ENCODE measurements around the gene AHCYL1. TPM values are rescaled to one million over a fixed set of nuclear protein-coding genes. Genes with fewer than 3 reads are reported as not detected.
A peak's percentile ranks its signal among the peaks of the same experiment; 100 is the strongest.

Gene AHCYL1
- total RNA-seq, 2 donors from 2014 or later, result 47.5 to 51.5 TPM

DNA sequence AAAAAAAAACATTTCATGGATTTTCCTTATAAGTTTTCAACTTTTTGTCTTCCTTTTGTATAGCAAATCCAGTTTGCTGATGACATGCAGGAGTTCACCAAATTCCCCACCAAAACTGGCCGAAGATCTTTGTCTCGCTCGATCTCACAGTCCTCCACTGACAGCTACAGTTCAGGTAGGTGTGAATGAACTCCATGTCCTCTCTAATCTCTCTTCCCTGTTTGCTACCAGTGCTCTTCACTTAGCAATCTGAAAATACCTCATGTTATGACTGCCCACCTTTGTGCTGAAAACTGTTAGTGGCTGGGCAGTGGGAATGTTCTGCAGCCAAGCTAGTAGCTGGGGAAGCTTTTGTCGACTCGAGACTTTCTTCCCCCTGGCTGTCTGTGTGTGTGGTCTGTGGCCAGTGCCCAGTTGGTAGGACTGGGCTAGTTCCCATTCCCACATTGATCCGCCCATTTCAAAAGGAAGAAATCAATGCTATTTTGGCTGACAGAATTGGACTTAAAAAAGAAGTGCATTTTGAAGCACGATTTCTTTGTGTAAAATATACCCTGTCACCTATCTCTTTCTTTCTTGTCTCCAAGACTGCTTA lies 24.5 kb downstream of the AHCYL1 start:
- TF ChIP-seq POLR2A (IDR thresholded peaks at IDR 0.05) (no peak), POLR2AphosphoS5 (IDR thresholded peaks at IDR 0.05) (no peak)
- TF ChIP-seq, protein P1, sequence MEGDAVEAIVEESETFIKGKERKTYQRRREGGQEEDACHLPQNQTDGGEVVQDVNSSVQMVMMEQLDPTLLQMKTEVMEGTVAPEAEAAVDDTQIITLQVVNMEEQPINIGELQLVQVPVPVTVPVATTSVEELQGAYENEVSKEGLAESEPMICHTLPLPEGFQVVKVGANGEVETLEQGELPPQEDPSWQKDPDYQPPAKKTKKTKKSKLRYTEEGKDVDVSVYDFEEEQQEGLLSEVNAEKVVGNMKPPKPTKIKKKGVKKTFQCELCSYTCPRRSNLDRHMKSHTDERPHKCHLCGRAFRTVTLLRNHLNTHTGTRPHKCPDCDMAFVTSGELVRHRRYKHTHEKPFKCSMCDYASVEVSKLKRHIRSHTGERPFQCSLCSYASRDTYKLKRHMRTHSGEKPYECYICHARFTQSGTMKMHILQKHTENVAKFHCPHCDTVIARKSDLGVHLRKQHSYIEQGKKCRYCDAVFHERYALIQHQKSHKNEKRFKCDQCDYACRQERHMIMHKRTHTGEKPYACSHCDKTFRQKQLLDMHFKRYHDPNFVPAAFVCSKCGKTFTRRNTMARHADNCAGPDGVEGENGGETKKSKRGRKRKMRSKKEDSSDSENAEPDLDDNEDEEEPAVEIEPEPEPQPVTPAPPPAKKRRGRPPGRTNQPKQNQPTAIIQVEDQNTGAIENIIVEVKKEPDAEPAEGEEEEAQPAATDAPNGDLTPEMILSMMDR (IDR thresholded peaks at IDR 0.05), result no peak
- no peaks in the 10 kb centered on the region for H3K27me3 ChIP-seq (replicated peaks; ENCODE audit: insufficient read depth)
- no peaks in the 10 kb centered on the region for H3K9me3 ChIP-seq
- intact Hi-C loops (cut with DNase I), result no loop called here
- H3K4me3 ChIP-seq, result no peak overlapping the region
- H3K27ac ChIP-seq, result no peak overlapping the region
- WGBS, result 79% methylated on average over 7 of the region's 7 CpGs
- DNase-seq (ENCODE audit: low spot score), result no peak
- H3K4me1 ChIP-seq (replicated peaks), result peaks cover 8% of the 10 kb centered on the region
- peaks cover 0 to 5% of the 10 kb centered on the region in 2 donors for H3K36me3 ChIP-seq

- H3K4me3 ChIP-seq, result no peak overlapping the region
- H3K27me3 ChIP-seq (replicated peaks; ENCODE audit: insufficient read depth), result no peaks in the 10 kb centered on the region
- peaks cover 8% of the 10 kb centered on the region for H3K4me1 ChIP-seq (replicated peaks)
- TF ChIP-seq, protein P1 (IDR thresholded peaks at IDR 0.05), result peak in 3 of 4 experiments; percentile 31 to 71 (median 65)
- TF ChIP-seq POLR2AphosphoS5 (IDR thresholded peaks at IDR 0.05), result peak; percentile 57
- no peak for TF ChIP-seq POLR2A (IDR thresholded peaks at IDR 0.05)
- peak; percentile 43 for DNase-seq (ENCODE audit: low spot score)
- peaks cover 0 to 5% of the 10 kb centered on the region in 2 donors for H3K36me3 ChIP-seq
- H3K27ac ChIP-seq, result no peak overlapping the region
- intact Hi-C loops (cut with DNase I), result no loop called here
- 47% methylated on average over 2 of the region's 2 CpGs for WGBS
- H3K9me3 ChIP-seq, result no peaks in the 10 kb centered on the region
Observed at GRCh38 chr1:110011527-110012041, 27.0 kb downstream of the AHCYL1 start.

- H3K4me1 ChIP-seq (replicated peaks), result peaks cover 4% of the 10 kb centered on the region
- TF ChIP-seq, protein P1 (IDR thresholded peaks at IDR 0.05), result no peak
- no peak for TF ChIP-seq POLR2A (IDR thresholded peaks at IDR 0.05)
- TF ChIP-seq POLR2AphosphoS5 (IDR thresholded peaks at IDR 0.05), result no peak
- peaks cover 0 to 5% of the 10 kb centered on the region in 2 donors for H3K36me3 ChIP-seq
- 80% methylated on average over 6 of the region's 6 CpGs for WGBS
- H3K4me3 ChIP-seq, result no peak overlapping the region
- no peaks in the 10 kb centered on the region for H3K27me3 ChIP-seq (replicated peaks; ENCODE audit: insufficient read depth)
- H3K27ac ChIP-seq, result no peak overlapping the region
- intact Hi-C loops (cut with DNase I), result no loop called here
- DNase-seq (ENCODE audit: low spot score), result no peak
- H3K9me3 ChIP-seq, result no peaks in the 10 kb centered on the region
Observed at GRCh38 chr1:110012100-110012780, 27.7 kb downstream of the AHCYL1 start.

- H3K27me3 ChIP-seq (replicated peaks; ENCODE audit: insufficient read depth), result no peaks in the 10 kb centered on the region
- 73% methylated on average over 3 of the region's 3 CpGs for WGBS
- peaks cover 0 to 8% of the 10 kb centered on the region in 2 donors for H3K36me3 ChIP-seq
- H3K4me3 ChIP-seq, result no peak overlapping the region
- H3K27ac ChIP-seq, result no peak overlapping the region
- H3K4me1 ChIP-seq (replicated peaks), result no peaks in the 10 kb centered on the region
- no peak for TF ChIP-seq POLR2AphosphoS5 (IDR thresholded peaks at IDR 0.05)
- TF ChIP-seq POLR2A (IDR thresholded peaks at IDR 0.05), result no peak
- TF ChIP-seq, protein P1 (IDR thresholded peaks at IDR 0.05), result no peak
- H3K9me3 ChIP-seq, result no peaks in the 10 kb centered on the region
- intact Hi-C loops (cut with DNase I), result no loop called here
- DNase-seq (ENCODE audit: low spot score), result no peak
Observed at GRCh38 chr1:110017792-110018191, 33.2 kb downstream of the AHCYL1 start.
